HG03097 (cell line): Measurements from ENCODE around the gene SPNS2.
A peak's percentile ranks its signal among the peaks of the same experiment; 100 is the strongest.

Experiments
- ATAC-seq: cut with Tn5 transposase; IDR thresholded peaks from one replicate; pipeline ENCODE4 v1.9.1; 2021; ENCODE audit not compliant: unreplicated experiment, low FRiP score

Gene SPNS2

GRCh38 chr17:4547118-4547906, 48.6 kb downstream of the SPNS2 start:
- ATAC-seq: no peak

- ATAC-seq: no peak
Measured at GRCh38 chr17:4548061-4548461, 49.4 kb downstream of the SPNS2 start.

- no peak for ATAC-seq
Measured at GRCh38 chr17:4548721-4549531, 50.2 kb downstream of the SPNS2 start.

- ATAC-seq: no peak
Measured at GRCh38 chr17:4549781-4550533, 51.3 kb downstream of the SPNS2 start.

- no peak for ATAC-seq
Measured at GRCh38 chr17:4550534-4551039, 51.9 kb downstream of the SPNS2 start.

GRCh38 chr17:4551141-4551540, 52.5 kb downstream of the SPNS2 start:
- ATAC-seq: no peak

- no peak for ATAC-seq
Measured at GRCh38 chr17:4551796-4552525, 53.3 kb downstream of the SPNS2 start.

- ATAC-seq: no peak
Measured at GRCh38 chr17:4553669-4554068, 55.0 kb downstream of the SPNS2 start.

- ATAC-seq: no peak
Measured at GRCh38 chr17:4554441-4554996, 55.8 kb downstream of the SPNS2 start.

- peak; percentile 82 for ATAC-seq
Measured at GRCh38 chr17:4554997-4555799, 56.5 kb downstream of the SPNS2 start, which contains the start of gene MYBBP1A. Gene MYBBP1A, minus strand, starts transcription at chr17:4555384. Its CDS starts 60 bp downstream, at chr17:4555324.

GRCh38 chr17:4555873-4556759, 57.4 kb downstream of the SPNS2 start:
- no peak for ATAC-seq

GRCh38 chr17:4556996-4557395, 58.3 kb downstream of the SPNS2 start:
- no peak for ATAC-seq

GRCh38 chr17:4557626-4558346, 59.1 kb downstream of the SPNS2 start:
- no peak for ATAC-seq

GRCh38 chr17:4558347-4558971, 59.8 kb downstream of the SPNS2 start:
- no peak for ATAC-seq

GRCh38 chr17:4559139-4559791, 60.6 kb downstream of the SPNS2 start:
- ATAC-seq: no peak

GRCh38 chr17:4559966-4560365, 61.3 kb downstream of the SPNS2 start:
- no peak for ATAC-seq
